ENCODE measurements around the gene SLC30A10.
"Not testable (repeated sequence)": the region's sequence is repeated elsewhere in the genome, so short reads cannot be mapped to it uniquely, and the experiment has no call there.

Gene SLC30A10

DNA sequence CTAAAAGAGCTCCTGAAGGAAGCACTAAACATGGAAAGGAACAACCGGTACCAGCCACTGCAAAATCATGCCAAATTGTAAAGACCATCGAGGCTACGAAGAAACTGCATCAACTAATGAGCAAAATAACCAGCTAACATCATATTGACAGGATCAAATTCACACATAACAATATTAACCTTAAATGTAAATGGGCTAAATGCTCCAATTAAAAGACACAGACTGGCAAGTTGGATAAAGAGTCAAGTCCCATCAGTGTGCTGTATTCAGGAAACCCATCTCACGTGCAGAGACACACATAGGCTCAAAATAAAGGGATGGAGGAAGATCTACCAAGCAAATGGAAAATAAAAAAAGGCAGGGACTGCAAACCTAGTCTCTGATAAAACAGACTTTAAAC lies 39.7 kb downstream of the SLC30A10 start:
- not testable (repeated sequence) for DNase-seq

DNA sequence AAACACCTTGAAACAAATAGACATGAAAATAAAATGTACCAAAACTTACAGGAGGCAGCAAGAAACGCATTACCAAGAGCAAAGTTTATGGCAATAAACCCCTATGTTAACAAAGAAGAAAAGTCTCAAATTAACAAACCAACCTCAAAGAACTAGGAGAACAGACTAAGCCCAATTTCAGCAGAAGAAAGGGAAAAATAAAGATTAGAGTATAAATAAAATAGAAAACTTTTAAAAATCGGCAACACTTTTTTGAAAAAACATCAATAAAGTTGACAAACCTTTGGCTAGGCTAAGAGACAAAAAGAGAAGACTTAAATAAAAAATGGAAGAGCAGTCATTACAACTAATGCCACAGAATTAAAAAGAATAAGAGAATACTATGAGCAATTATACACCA lies 42.7 kb downstream of the SLC30A10 start:
- no peak for DNase-seq

DNA sequence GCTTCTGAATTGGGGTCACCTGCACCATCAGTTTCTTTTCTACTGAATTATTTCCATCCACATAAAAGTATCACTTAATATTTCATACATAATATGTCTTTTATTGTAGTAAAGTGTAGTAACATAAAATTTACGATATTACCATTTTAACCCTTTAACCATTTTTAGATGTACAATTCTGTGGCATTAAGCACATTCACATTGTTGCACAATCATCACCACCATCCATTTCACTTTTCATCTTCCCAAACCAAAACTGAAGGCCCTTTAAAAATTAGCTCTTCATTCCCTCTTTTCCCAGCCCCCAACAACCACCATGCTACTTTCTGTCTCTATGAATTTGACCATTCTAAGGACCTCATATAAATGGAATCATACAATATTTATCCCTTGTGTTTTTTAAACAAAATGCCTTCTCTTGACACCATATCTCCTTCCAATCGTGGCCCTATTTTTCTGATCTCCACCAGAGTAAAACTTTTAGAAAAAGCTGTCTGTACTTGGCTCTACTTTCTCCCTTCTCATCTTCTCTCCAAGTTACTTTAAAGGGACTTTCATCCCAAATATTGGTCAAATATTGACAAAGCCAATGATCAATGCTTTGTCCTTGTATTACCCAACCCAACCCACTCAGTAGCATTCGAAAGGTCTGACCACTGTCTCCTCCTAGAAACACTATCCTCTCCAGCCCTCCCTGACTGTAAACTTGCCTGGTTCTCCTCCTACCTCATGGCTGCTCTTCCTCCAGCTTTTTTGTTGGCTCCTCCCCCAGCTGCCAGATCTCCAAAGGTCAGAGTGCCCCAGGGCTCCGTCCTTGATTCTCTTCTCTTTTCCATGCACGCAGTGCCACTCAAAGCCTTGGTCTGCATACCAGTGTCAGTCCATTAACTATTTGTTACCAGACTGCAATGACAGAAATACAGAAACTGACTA lies 44.7 kb downstream of the SLC30A10 start:
- DNase-seq, result no peak

DNA sequence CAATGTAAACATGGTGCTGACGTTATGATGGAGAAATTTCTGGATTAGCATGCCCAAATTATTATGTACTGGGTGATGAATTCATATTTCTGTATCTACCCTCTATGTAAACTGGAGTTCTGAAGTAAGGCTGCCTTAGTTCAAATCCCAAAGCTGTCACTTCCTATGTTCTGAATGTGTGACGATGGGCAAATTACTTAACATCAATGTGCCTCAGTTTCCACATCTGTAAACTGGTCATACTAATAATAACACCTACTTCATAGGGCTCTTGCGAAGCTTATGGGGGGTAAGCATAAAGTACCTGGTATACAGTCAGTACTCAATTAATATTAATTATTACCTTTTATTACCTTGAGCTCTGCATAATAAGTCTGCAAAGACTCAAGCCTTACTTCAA lies 45.6 kb downstream of the SLC30A10 start:
- DNase-seq, result no peak

DNA sequence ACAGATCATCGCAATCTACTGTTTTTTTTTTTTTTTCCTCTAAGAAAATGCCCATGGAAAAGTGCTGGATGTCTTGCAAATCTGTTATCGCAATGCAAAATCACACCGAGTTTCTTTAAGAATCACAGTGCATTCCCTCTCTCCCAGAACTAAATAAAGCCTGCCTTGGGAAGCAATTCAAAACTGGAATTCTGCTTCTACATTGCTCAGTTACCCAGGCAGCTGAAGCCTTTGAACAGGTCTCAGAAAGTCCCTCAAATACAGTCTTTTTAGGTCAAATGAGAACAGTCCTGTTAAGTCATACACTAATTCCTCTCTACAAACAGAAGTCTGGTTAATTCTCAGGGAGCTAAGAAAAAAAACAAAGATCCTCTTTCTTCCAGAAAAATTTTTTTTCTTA lies 46.3 kb downstream of the SLC30A10 start:
- no peak for DNase-seq

DNA sequence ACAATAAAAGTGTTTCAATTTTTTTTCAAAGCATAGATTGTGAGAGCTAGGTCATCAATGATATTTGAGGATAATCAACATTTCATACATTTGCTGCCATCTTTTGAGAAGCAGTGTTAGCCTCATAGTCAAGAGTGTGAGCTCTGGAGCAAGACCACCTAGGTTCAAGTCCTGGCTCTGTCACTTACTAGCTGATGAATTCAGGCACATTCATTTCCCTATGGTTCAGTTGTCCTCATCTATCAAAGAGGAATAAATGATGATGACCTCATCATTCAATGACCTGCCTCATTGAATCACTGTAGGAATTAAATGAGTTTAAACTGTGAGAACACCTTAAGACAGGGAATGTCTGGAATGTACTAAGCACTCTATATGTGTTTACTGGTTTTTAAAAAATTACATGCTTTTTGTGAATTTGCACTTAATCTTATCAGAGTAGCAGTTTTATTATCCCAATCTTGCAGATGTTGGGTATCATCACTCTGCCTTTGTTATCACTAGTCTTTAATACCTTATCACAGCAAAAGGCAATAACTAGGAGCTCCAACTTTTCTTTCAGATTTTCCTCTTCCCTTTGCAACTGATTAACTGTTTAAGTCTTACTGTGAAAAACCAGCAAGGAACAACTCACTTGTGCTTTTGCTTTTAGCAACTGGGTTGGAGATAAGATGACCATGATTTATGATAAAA lies 47.4 kb downstream of the SLC30A10 start:
- DNase-seq, result no peak

DNA sequence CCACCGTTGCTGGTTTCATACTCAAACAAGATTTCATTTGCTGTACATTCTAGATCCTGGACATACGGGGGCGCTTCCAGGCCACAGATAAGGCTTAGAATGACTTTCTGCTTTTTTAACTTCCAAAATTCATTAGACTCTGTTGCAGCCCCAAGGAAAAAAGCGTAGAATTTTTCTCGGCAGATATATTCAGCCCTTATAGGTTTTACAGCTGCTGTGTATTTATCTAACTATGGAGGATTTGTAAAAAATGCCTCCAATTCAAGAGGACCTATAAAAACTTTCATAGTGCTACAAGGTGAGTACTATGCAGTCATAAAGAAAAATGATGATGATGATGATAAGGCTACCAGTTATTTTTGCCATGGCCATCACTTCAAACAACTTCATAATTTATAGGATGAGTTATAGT lies 51.6 kb downstream of the SLC30A10 start:
- no peak for DNase-seq

DNA sequence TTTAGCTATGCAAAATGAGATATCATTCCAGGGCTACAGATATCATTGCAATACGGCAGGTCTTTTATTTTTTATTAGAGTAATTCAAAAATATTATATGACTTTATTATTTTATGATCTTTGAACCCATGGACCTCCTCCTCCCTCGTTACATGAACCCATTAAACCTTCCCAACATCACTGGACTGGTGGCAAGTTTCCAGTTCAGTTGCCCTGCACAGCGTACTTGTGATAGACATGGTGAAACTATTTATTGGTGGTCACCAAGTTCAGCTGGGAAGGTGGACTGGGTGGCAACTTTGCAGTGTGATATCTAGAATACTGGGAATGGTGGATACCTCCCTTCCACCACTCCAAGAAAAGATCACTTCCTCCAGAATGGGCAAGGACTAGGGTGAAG lies 52.5 kb downstream of the SLC30A10 start:
- no peak for DNase-seq

DNA sequence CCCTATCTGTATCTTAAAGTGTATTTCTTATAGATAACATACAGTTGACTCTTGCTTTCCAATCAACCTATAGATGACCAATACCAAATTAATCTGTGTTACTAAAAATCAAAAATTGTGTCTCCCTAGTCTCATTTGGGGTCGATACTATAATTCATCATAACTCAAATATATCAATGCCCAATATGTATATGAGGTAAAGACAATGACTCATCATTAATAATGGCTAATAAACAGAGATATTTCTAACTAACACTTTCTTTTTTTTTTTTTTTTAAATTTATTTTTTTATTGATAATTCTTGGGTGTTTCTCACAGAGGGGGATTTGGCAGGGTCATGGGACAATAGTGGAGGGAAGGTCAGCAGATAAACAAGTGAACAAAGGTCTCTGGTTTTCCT lies 55.8 kb downstream of the SLC30A10 start:
- DNase-seq, result not testable (repeated sequence)

DNA sequence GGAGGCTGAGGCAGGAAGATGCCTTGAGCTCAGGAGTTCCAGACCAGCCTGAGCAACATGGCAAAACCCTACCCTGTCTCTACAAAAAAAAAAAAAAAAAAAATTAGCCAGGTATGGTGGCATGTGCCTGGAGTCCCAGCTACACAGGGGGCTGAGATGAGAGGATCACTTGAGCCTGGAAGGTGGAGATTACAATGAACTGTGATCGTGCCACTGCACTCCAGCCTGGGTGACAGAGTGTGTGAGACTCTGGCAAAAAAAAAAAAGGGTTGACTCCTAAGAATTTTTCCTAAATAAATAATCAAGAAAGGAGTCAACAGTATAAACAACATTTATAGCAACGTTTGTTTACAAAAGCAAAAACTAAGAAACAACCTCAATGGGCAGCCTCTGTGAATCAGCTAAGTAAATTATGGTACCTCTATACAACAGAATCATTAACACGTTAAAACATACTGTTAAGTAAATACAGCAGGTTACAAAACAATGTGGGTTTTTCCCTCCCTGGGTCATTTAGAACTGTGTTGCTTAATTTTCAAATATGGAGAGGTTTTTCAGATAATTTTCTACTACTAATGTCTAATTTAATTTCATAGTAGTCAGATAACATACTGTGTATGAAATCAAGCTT lies 56.8 kb downstream of the SLC30A10 start:
- no peak for DNase-seq

DNA sequence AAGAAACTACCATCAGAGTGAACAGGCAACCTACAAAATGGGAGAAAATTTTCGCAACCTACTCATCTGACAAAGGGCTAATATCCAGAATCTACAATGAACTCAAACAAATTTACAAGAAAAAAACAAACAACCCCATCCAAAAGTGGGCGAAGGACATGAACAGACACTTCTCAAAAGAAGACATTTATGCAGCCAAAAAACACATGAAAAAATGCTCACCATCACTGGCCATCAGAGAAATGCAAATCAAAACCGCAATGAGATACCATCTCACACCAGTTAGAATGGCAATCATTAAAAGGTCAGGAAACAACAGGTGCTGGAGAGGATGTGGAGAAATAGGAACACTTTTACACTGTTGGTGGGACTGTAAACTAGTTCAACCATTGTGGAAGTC lies 59.7 kb downstream of the SLC30A10 start:
- not testable (repeated sequence) for DNase-seq
